Lower lobe of right lung (tissue), 2 donors: Measurements from ENCODE around the gene TTC33. TPM values are rescaled to one million over a fixed set of nuclear protein-coding genes. Genes with fewer than 3 reads are reported as not detected.

ENCODE experiments used
- ATAC-seq, 2 donors: fragments of 200-7000 bp; cut with Tn5 transposase; one replicate each; pipeline ENCODE4 v1.9.1; 2020 to 2022; ENCODE audit warnings: mild to moderate bottlenecking in 2 of 2, moderate library complexity in 2 of 2
- DNase-seq: peaks from one replicate; pipeline ENCODE4 v3.0.0-alpha.2; 2020
- H3K27ac ChIP-seq: fragments of 200-600 bp; one replicate; pipeline ENCODE4 v1.8.0; 2022
- H3K27me3 ChIP-seq: fragments of 200-600 bp; one replicate; pipeline ENCODE4 v1.8.0; 2022; ENCODE audit warnings: low read depth
- H3K36me3 ChIP-seq: fragments of 200-600 bp; one replicate; pipeline ENCODE4 v1.8.0; 2022; ENCODE audit warnings: mild to moderate bottlenecking
- H3K4me1 ChIP-seq: fragments of 200-600 bp; one replicate; pipeline ENCODE4 v1.8.0; 2022
- H3K4me3 ChIP-seq: fragments of 200-600 bp; one replicate; pipeline ENCODE4 v1.8.0; 2022; ENCODE audit warnings: mild to moderate bottlenecking
- H3K9me3 ChIP-seq: fragments of 200-600 bp; one replicate; pipeline ENCODE4 v1.8.0; 2022
- intact Hi-C: fragments of 100-400 bp; cut with DNase I; formaldehyde crosslinking; loops from one replicate; pipeline ENCODE4 v1.11.0; 2022
- total RNA-seq: library from RNA; stranded (reverse); fragmentation: NEBNext Ultra II Directional; extraction: Animal tissue kit (Norgen Biotek cat#: 25700); gene quantifications from one replicate; pipeline ENCODE4 v1.2.1, GENCODE V29; 2021
- TF ChIP-seq, protein P1 (sequence below): fragments of 200-600 bp; IDR thresholded peaks from one replicate; pipeline ENCODE4 v1.8.0; 2022; ENCODE audit warnings: antibody characterized with exemption, mild to moderate bottlenecking
- donor health status: DM: no; HTN: yes; CAD: no; lungs with severe emphysema.

The TTC33 gene
- total RNA-seq, 1 donor from 2014 or later = 14.9 TPM

DNA sequence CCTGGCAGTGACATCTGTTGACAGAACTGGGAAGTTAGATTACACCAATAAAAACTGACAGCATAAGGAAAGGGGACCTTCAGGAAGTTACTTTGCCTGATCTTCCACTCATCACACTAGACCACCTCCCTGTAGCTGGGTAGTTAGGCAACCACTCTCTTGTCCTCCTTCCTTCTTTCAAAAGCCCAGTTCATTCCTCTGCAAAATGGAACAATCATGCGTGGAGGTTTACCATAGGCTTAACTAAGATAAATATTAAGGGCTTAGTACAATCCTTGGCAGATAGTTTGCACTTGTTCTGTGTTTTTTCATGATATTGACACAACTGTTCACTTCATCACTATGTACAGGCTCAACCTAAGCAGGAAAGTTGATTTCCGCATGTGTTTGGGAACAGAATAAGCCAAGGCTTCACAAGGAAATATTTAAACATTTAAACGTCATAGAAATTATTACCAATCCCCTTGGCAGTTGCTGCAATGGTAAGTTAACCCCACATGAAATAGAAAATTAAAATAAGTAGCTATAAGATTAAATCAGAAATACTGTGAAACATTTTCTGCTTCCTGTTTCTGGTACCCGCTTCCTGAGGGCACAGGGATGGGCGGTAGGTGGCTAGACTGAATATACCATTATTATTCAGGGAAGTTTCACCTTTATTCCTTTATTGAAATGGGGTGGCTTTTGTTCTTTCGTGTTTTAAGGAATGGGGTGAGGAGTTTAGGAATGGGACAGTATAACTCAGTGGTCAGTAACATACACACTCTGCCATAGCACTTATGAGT, 86.0 kb downstream of the TTC33 start:
- peaks cover 8% of the 10 kb centered on the region for H3K4me1 ChIP-seq
- TF ChIP-seq, protein P1, sequence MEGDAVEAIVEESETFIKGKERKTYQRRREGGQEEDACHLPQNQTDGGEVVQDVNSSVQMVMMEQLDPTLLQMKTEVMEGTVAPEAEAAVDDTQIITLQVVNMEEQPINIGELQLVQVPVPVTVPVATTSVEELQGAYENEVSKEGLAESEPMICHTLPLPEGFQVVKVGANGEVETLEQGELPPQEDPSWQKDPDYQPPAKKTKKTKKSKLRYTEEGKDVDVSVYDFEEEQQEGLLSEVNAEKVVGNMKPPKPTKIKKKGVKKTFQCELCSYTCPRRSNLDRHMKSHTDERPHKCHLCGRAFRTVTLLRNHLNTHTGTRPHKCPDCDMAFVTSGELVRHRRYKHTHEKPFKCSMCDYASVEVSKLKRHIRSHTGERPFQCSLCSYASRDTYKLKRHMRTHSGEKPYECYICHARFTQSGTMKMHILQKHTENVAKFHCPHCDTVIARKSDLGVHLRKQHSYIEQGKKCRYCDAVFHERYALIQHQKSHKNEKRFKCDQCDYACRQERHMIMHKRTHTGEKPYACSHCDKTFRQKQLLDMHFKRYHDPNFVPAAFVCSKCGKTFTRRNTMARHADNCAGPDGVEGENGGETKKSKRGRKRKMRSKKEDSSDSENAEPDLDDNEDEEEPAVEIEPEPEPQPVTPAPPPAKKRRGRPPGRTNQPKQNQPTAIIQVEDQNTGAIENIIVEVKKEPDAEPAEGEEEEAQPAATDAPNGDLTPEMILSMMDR = no peak
- ATAC-seq = peak; percentile 24 to 54
- H3K36me3 ChIP-seq = no peaks in the 10 kb centered on the region
- H3K27me3 ChIP-seq = no peaks in the 10 kb centered on the region
- intact Hi-C loops = no loop called here
- H3K4me3 ChIP-seq = no peak overlapping the region
- no peaks in the 10 kb centered on the region for H3K9me3 ChIP-seq
- H3K27ac ChIP-seq = no peak overlapping the region
- DNase-seq = no peak

DNA sequence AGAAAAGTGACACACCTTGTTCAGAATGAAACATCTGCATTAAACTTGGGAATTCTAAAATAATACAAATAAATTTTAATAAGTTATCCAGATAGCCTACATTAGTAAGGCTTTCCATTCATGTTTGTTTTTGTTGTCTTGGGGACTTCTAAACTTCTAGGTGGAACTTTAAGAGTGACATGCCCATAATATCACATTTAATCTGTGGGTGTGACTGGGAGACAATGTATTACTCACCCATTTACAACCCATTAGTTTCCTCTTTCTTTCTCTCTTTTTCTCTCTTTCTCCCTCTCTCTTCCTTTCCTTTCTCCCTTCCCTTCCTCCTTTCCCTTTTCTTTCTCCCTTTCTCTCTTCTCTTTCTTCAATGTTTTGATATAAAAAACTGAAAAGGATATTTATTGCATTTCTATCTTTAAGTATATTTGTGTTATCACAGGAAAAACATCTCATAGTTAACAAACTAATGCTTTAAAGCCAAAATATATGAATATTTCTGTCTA, 88.5 kb downstream of the TTC33 start:
- Histone ChIP-seq H3K36me3 (no peaks in the 10 kb centered on the region), H3K27me3 (no peaks in the 10 kb centered on the region), H3K4me1 (peaks cover 8% of the 10 kb centered on the region), H3K27ac (no peak overlapping the region), H3K9me3 (no peaks in the 10 kb centered on the region), H3K4me3 (no peak overlapping the region)
- DNase-seq (no peak), ATAC-seq (no peak)
- intact Hi-C loops = no loop called here
- TF ChIP-seq, protein P1 = no peak

DNA sequence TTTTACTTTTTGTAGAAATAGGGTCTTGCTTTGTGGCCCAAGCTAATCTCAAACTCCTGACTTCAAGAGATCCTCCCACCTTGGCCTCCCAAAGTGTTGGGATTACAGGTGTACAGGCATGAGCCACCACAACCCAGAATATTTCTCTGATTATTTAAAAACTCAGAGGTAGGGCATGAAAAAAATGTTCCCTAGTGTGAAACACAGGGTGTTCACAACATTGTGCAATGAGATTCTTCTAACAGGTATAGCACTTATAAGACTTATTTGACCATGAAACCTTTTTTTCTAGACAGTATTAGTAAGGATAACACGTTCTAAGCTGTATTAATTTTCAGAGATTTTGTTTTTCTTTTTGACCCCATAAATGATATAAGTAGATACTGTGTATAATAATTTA, 89.1 kb downstream of the TTC33 start:
- no peak for ATAC-seq
- Histone ChIP-seq H3K36me3 (no peaks in the 10 kb centered on the region), H3K27ac (no peak overlapping the region), H3K4me1 (peaks cover 8% of the 10 kb centered on the region), H3K9me3 (no peaks in the 10 kb centered on the region), H3K27me3 (no peaks in the 10 kb centered on the region), H3K4me3 (no peak overlapping the region)
- DNase-seq = no peak
- TF ChIP-seq, protein P1 = no peak
- intact Hi-C loops = no loop called here

DNA sequence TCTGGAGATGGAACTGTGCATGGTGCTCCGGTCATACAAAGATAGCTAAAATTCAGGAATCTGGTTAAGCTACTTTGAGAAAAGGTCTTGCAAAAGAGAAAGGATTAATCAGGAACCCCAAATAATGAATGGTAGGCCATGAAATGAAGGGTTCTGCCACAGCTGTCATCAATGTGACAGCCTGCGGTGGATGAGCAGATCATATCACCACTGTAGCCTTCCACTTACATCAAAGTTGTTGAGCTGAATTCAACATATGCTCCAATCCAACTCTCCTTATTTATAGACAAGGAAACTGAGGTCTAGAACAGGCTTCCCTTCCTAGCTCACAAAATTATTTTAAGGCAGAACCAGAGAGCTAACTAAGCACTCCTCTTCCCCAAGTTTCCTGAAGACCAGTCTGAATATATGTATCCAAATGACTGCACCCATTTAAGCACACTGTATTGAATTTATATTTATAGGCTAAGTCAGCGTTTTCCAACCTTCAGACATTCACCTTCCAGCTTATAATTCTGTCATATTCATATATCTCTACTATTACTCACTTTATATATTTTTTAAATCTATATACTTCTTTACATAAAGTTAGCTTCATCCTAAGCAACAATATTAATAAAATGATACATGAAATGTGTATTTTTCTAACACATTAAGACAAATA, 90.0 kb downstream of the TTC33 start:
- Histone ChIP-seq H3K27me3 (no peaks in the 10 kb centered on the region), H3K36me3 (no peaks in the 10 kb centered on the region), H3K4me1 (peaks cover 8% of the 10 kb centered on the region), H3K9me3 (no peaks in the 10 kb centered on the region), H3K4me3 (no peak overlapping the region), H3K27ac (no peak overlapping the region)
- TF ChIP-seq, protein P1 = no peak
- ATAC-seq (no peak), DNase-seq (no peak)
- intact Hi-C loops = no loop called here

DNA sequence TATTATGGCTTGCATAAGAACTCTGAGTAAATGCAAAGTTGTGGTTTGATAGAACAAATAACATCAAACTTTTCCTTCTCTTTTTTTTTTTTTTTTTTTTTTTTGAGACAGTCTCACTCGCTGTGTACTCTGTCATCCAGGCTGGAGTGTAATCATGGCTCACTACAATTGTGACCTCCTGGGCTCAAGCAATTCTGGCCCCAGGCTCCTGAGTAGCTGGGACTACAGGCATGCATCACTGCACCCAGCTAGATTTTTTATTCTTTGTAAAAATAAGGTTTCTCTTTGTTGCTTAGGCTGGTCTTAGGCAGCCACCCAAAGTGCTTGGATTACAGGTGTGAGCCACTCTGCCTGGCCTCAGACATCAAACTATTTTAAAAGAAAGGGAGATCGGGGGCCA, 95.0 kb downstream of the TTC33 start:
- intact Hi-C loops = no loop called here
- Histone ChIP-seq H3K9me3 (no peaks in the 10 kb centered on the region), H3K27me3 (no peaks in the 10 kb centered on the region), H3K4me1 (no peaks in the 10 kb centered on the region), H3K36me3 (no peaks in the 10 kb centered on the region), H3K4me3 (no peak overlapping the region), H3K27ac (no peak overlapping the region)
- no peak for DNase-seq
- TF ChIP-seq, protein P1 = no peak
- ATAC-seq = no peak
